ENCODE measurements around the gene JAM3. TPM values are rescaled to one million over a fixed set of nuclear protein-coding genes. Genes with fewer than 3 reads are reported as not detected.

The JAM3 gene
- total RNA-seq, 1 experiment from 2014 or later, result 1.5 TPM

- no peak overlapping the region for H3K4me3 Mint-ChIP-seq (ENCODE audit: unreplicated experiment)
- CTCF ChIA-PET, result no interaction called here
- DNase-seq, result no peak
- no peak overlapping the region for H3K27ac Mint-ChIP-seq (ENCODE audit: unreplicated experiment)
- intact Hi-C loops (cut with micrococcal nuclease; ENCODE audit: unreplicated experiment), result no loop called here
- no peaks in the 10 kb centered on the region for H3K9me3 ChIP-seq
- H3K4me1 ChIP-seq, result no peaks in the 10 kb centered on the region
- peaks cover 8% of the 10 kb centered on the region for H3K36me3 ChIP-seq (ENCODE audit: control insufficient read depth, insufficient read depth, low read length)
- no peaks in the 10 kb centered on the region for H3K9me3 Mint-ChIP-seq (ENCODE audit: unreplicated experiment)
- POLR2A ChIA-PET, result interaction anchor here (0.6 kb wide), 1 partner anchor 109 kb away, joined by 3 read pairs; no protein-coding TSS in a partner anchor
- H3K27me3 Mint-ChIP-seq (ENCODE audit: insufficient read depth, unreplicated experiment), result no peaks in the 10 kb centered on the region
- H3K27me3 ChIP-seq (replicated peaks; ENCODE audit: control insufficient read depth, insufficient read depth, low read length), result no peaks in the 10 kb centered on the region
- no peak overlapping the region for H3K4me3 ChIP-seq (ENCODE audit: low read depth, low read length)
- H3K4me1 Mint-ChIP-seq (ENCODE audit: low read depth, unreplicated experiment), result no peaks in the 10 kb centered on the region
- peaks cover 90% of the 10 kb centered on the region for H3K36me3 Mint-ChIP-seq (ENCODE audit: insufficient read depth, unreplicated experiment)
- TF ChIP-seq CTCF (IDR thresholded peaks at IDR 0.05; ENCODE audit: insufficient read depth in 1 of 2, low read depth in 1 of 2, low read length in 1 of 2, severe bottlenecking in 1 of 2, unreplicated experiment in 1 of 2), result no peak
- BruUV-seq (replicated peaks), result no TSS peak
These were observed 90.8 kb downstream of the JAM3 start for GRCh38 chr11:134159652-134160051.

- intact Hi-C loops (cut with micrococcal nuclease; ENCODE audit: unreplicated experiment), result no loop called here
- Histone ChIP-seq H3K4me1 (no peaks in the 10 kb centered on the region), H3K27me3 (replicated peaks; ENCODE audit: control insufficient read depth, insufficient read depth, low read length) (no peaks in the 10 kb centered on the region), H3K9me3 (no peaks in the 10 kb centered on the region), H3K4me3 (ENCODE audit: low read depth, low read length) (no peak overlapping the region), H3K36me3 (ENCODE audit: control insufficient read depth, insufficient read depth, low read length) (peaks cover 11% of the 10 kb centered on the region)
- Mint-ChIP-seq H3K4me1 (ENCODE audit: low read depth, unreplicated experiment) (no peaks in the 10 kb centered on the region), H3K27ac (ENCODE audit: unreplicated experiment) (no peak overlapping the region), H3K36me3 (ENCODE audit: insufficient read depth, unreplicated experiment) (peaks cover 86% of the 10 kb centered on the region), H3K9me3 (ENCODE audit: unreplicated experiment) (no peaks in the 10 kb centered on the region), H3K4me3 (ENCODE audit: unreplicated experiment) (no peak overlapping the region), H3K27me3 (ENCODE audit: insufficient read depth, unreplicated experiment) (no peaks in the 10 kb centered on the region)
- POLR2A ChIA-PET, result interaction anchor here (0.6 kb wide), 1 partner anchor 74 kb away, joined by 3 read pairs; no protein-coding TSS in a partner anchor
- no peak for TF ChIP-seq CTCF (IDR thresholded peaks at IDR 0.05; ENCODE audit: insufficient read depth in 1 of 2, low read depth in 1 of 2, low read length in 1 of 2, severe bottlenecking in 1 of 2, unreplicated experiment in 1 of 2)
- BruUV-seq (replicated peaks), result no TSS peak
- CTCF ChIA-PET, result interaction anchor here (1.5 kb wide), 1 partner anchor 237 kb away, joined by 3 read pairs; no protein-coding TSS in a partner anchor
- no peak for DNase-seq
These were observed 95.9 kb downstream of the JAM3 start for GRCh38 chr11:134164490-134165370.

GRCh38 chr11:134170177-134170918, 101.5 kb downstream of the JAM3 start:
- H3K4me3 ChIP-seq (ENCODE audit: low read depth, low read length), result no peak overlapping the region
- H3K4me3 Mint-ChIP-seq (ENCODE audit: unreplicated experiment), result no peak overlapping the region
- H3K9me3 Mint-ChIP-seq (ENCODE audit: unreplicated experiment), result no peaks in the 10 kb centered on the region
- intact Hi-C loops (cut with micrococcal nuclease; ENCODE audit: unreplicated experiment), result no loop called here
- ChIA-PET CTCF (no interaction called here), POLR2A (no interaction called here)
- no peak for TF ChIP-seq CTCF (IDR thresholded peaks at IDR 0.05; ENCODE audit: insufficient read depth in 1 of 2, low read depth in 1 of 2, low read length in 1 of 2, severe bottlenecking in 1 of 2, unreplicated experiment in 1 of 2)
- no peaks in the 10 kb centered on the region for H3K4me1 Mint-ChIP-seq (ENCODE audit: low read depth, unreplicated experiment)
- no peaks in the 10 kb centered on the region for H3K27me3 Mint-ChIP-seq (ENCODE audit: insufficient read depth, unreplicated experiment)
- H3K4me1 ChIP-seq, result no peaks in the 10 kb centered on the region
- BruUV-seq (replicated peaks), result no TSS peak
- peaks cover 10% of the 10 kb centered on the region for H3K36me3 ChIP-seq (ENCODE audit: control insufficient read depth, insufficient read depth, low read length)
- no peak for DNase-seq
- H3K9me3 ChIP-seq, result no peaks in the 10 kb centered on the region
- H3K27me3 ChIP-seq (replicated peaks; ENCODE audit: control insufficient read depth, insufficient read depth, low read length), result no peaks in the 10 kb centered on the region
- H3K36me3 Mint-ChIP-seq (ENCODE audit: insufficient read depth, unreplicated experiment), result peaks cover 84% of the 10 kb centered on the region
- no peak overlapping the region for H3K27ac Mint-ChIP-seq (ENCODE audit: unreplicated experiment)
